Activated T-helper 2 cell treated with anti-CD3 and anti-CD28 coated beads, Interferon-gamma antibody, Interleukin-2, Interleukin-4, amounts not matched to agents 10 μg/mL and 5 μg/mL and 100 μg/mL, durations not matched to agents 14 hours and 24 hours and 36 hours (primary cell): Measurements from ENCODE around the gene NMT1. TPM values are rescaled to one million over a fixed set of nuclear protein-coding genes. Genes with fewer than 3 reads are reported as not detected.
"Not testable (repeated sequence)": the region's sequence is repeated elsewhere in the genome, so short reads cannot be mapped to it uniquely, and the experiment has no call there.

Experiments used
- DNase-seq: peaks from one replicate; pipeline ENCODE4 v3.0.0; 2021; ENCODE audit warnings: low spot score
- H3K27ac Mint-ChIP-seq: one replicate; pipeline ENCODE4 v1.8.0; 2021; ENCODE audit warnings: mixed read lengths
- H3K27me3 Mint-ChIP-seq: one replicate; pipeline ENCODE4 v1.8.0; 2021; ENCODE audit warnings: low read depth, mixed read lengths
- H3K36me3 Mint-ChIP-seq: one replicate; pipeline ENCODE4 v1.8.0; 2021; ENCODE audit warnings: low read depth, mixed read lengths
- H3K4me1 Mint-ChIP-seq: one replicate; pipeline ENCODE4 v1.8.0; 2021; ENCODE audit warnings: low read depth, mixed read lengths
- H3K4me3 Mint-ChIP-seq: one replicate; pipeline ENCODE4 v1.8.0; 2021; ENCODE audit warnings: low read depth, mild to moderate bottlenecking, moderate library complexity, mixed read lengths
- H3K9me3 Mint-ChIP-seq: one replicate; pipeline ENCODE4 v1.8.0; 2021; ENCODE audit warnings: mixed read lengths
- intact Hi-C: fragments of 100-400 bp; cut with micrococcal nuclease; formaldehyde crosslinking; loops from one replicate; pipeline ENCODE4 v1.15.1; 2023
- total RNA-seq: library from RNA; stranded (reverse); gene quantifications from 2 replicates; pipeline ENCODE4 v1.2.3, GENCODE V29; 2022

The NMT1 gene
- total RNA-seq, 1 donor from 2014 or later, result 173 TPM

DNA sequence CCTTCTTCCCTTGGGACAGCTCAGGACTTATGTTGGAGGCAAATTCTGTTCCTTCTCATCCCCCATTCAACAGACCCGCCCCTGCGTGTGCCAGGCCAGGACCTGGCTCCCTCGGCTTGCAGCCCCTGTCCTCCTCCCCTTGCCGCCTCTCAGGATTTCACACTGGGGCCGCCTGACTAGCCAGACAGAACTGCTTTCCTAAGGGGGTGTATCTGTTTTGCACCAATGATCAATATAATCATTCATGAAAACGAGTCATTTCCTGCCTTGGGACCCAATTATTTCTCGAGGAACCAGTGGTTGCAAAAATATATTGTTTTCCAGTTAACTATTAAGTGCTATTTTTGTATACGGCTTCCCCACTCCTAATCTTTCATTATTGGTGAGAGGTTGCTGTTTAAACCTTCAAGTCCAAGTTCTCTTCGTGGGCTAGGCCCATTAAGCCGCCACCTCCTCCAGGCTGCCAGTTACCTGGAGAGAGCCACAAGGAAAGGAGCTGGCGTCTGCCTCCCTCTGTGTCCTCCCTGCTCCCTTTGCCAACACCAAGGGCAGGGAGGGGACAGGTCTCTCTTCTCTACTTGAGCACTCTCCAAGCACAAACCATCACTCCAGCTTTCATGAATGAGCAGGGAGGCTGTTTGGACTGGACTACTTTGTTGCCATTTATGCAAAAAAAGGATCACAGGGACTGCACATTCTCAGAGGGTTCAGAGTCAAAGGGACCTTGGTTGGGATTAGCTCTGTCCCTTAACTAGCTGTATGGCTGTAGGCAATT lies 18.6 kb upstream of the NMT1 start:
- H3K36me3 Mint-ChIP-seq, result peaks cover 12% of the 10 kb centered on the region
- intact Hi-C loops, result no loop called here
- no peak for DNase-seq
- no peaks in the 10 kb centered on the region for H3K9me3 Mint-ChIP-seq
- no peak overlapping the region for H3K4me3 Mint-ChIP-seq
- peaks cover 30% of the 10 kb centered on the region for H3K4me1 Mint-ChIP-seq
- no peaks in the 10 kb centered on the region for H3K27me3 Mint-ChIP-seq
- no peak overlapping the region for H3K27ac Mint-ChIP-seq

DNA sequence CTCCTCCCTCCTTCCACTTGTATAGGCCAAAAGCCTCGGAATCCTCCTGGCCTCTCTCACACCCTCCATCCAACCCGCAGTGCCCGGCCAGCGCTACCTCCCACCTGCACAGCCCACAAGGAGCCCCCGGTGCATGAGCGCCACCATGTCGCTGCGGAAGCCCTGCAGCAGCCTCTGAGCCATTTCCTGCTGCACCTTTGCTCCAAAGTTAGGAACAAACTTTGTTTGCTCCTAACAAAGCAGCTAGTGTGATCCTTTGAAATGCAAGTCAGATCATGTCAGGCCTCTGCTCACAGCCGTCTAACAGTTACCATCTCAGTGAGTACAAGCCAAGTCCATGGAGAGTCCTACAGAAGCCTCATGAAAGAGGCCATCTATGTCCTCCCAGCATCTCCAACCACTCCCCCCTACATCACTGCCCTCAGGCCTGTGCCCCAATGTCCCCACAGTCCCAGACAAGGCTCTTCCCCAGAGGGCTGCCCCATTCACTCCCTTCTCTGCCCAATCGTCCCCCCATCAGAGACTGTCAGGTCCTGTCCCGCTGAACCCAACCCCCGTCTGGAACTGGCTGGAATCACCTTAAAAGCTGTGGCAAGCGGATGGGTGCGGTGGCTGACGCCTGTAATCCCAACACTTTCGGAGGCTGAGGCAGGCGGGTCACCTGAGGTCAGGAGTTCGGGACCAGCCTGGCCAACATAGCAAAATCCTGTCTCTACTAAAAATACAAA lies 17.1 kb upstream of the NMT1 start:
- Mint-ChIP-seq H3K4me1 (peaks cover 33% of the 10 kb centered on the region), H3K27ac (peak overlapping the region; percentile 38), H3K36me3 (peaks cover 14% of the 10 kb centered on the region), H3K27me3 (no peaks in the 10 kb centered on the region), H3K4me3 (no peak overlapping the region), H3K9me3 (no peaks in the 10 kb centered on the region)
- DNase-seq, result no peak
- intact Hi-C loops, result no loop called here

DNA sequence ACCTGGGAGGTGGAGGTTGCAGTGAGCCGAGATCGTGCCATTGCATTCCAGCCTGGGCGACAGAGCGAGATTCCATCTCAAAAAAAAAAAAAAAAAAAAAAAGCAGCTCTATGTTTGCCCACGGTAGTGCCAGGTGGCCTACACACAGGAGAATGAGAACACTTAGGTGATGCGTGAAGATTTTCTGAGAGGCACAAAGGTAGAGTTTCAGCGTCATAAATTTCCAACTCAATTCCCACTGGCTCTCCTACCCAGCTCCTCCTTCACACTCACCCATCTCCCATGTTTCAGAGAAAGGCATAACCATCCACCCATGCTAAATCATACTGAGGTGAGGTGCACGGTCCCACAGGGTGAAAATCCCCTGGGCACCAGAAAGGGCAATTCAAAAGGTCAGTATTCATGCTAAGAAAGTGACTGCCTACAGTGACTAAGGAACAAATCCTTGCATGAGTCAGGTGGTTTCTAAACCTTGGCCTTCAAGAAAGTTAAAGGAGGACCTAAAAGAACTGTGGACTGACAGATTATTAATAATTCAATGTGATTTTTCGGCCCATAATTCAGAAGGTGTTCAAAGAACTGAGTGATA lies 14.5 kb upstream of the NMT1 start:
- no peaks in the 10 kb centered on the region for H3K9me3 Mint-ChIP-seq
- no peak for DNase-seq
- peaks cover 38% of the 10 kb centered on the region for H3K4me1 Mint-ChIP-seq

DNA sequence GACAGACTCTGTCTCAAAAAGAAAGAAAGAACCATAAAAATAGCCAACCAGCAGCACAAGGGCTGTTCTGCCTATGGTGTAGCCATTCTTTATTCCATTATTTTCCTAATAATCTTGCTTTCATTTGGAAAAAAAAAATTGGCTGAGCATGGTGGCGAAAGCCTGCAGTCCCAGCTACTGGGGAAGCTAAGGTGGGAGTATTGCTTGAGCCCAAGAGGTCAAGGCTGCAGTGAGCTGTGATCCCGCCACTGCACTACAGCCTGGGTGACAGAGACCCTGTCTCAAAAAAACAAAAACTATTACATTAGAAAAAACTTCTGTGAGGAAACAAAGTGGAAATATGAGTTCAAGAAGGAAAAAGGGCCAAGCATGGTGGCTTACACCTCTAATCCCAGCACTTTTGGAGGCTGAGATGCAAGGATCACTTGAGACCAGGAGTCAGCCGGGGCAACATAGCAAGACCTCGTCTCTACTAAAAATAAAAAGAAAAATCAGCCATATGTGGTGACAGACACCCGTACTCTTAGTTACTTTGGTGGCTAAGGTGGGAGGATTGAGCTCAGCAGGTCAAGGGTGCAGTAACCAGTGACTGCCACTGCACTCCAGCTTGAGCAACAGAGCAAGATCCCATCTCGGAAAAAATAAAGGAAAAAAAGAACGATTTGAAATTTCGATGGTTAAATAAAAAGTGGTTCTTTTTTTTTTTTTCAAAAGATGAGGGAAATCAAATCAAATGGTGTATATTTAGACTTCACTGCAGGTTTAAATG lies 12.1 kb upstream of the NMT1 start:
- Mint-ChIP-seq H3K4me3 (peak overlapping the region; percentile 42), H3K27me3 (no peaks in the 10 kb centered on the region), H3K36me3 (peaks cover 18% of the 10 kb centered on the region), H3K4me1 (peaks cover 33% of the 10 kb centered on the region), H3K9me3 (no peaks in the 10 kb centered on the region), H3K27ac (peak overlapping the region; percentile 28)
- intact Hi-C loops, result no loop called here
- no peak for DNase-seq

More for the DNA sequence above, 14.5 kb upstream of the NMT1 start:
- Mint-ChIP-seq H3K27me3 (no peaks in the 10 kb centered on the region), H3K4me3 (no peak overlapping the region), H3K27ac (peak overlapping the region; percentile 64), H3K36me3 (peaks cover 22% of the 10 kb centered on the region)
- intact Hi-C loops, result no loop called here

DNA sequence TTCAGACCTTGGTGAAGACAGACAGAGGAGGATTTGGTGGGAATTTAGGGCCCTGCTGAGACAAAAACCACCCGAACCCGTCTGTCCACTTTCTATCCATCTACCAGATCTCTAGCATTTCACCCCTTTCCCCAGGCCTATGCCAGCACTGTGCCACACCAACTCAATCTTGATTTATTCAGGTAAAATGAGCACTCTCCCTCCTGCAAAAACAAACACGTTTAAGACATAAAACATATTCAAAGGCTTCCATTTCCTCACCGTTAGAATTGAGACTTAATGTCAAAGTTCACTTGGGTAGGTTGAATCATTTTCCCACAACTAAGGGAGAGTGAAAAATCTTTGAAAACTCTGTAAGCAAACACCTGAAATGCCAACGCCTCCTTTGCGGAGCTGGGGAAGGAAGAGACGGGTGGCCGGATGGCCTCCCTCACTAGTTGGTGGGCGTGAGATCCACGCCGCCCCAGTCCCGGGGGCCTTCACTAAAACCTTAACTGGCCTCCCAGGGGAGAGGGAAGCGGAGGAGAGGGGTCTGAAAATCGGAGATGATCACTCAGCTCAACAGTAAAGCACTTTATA lies 10.5 kb upstream of the NMT1 start:
- peak; percentile 18 for DNase-seq
- H3K9me3 Mint-ChIP-seq, result no peaks in the 10 kb centered on the region
- H3K27me3 Mint-ChIP-seq, result no peaks in the 10 kb centered on the region
- H3K4me1 Mint-ChIP-seq, result peaks cover 33% of the 10 kb centered on the region
- intact Hi-C loops, result loop anchor here (5.0 kb wide), 2 partner anchors 97 to 848 kb away; partner anchors contain the start of gene HEXIM1
- H3K4me3 Mint-ChIP-seq, result peak overlapping the region; percentile 87
- peaks cover 22% of the 10 kb centered on the region for H3K36me3 Mint-ChIP-seq
- H3K27ac Mint-ChIP-seq, result peak overlapping the region; percentile 91

DNA sequence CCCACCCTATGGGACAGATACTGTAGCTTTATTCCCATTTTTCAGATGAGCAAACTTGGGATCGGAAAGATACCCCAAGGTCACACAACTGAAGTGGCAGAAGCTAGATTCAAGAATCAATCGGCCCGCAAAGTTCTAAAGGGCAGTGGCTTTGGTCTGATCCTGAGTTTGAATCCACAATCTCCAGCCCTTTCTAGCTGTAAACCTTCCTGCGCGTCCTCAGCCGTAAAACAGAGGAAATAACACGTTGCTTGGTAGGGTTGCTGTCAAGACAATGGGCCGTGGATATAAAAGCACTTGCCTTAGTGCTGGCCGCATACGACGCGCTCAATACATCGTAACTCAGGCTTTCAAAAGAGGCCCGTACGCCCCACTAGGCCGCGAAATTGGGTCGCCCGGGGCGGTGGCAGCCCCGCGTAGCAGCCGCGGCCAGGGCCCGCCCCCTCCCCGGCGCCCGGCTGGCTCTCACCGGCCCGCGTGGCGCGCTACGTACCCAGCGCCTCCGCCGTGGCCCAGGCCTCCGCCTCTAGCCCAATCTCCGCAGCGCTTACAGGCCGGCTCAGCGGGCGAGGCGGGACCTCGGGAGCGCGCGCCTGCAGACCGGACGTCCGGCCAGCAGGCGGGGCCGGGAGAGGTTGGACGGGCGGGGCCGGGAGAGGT lies 9.9 kb upstream of the NMT1 start, which contains the start of gene DCAKD:
DCAKD (minus strand) TSS at position 573 of the 660 bp plus-strand sequence. CDS start 16,747 bp downstream, outside the sequence.
- no peaks in the 10 kb centered on the region for H3K9me3 Mint-ChIP-seq
- H3K27ac Mint-ChIP-seq, result peak within 1 kb of the TSS; percentile 91
- H3K4me1 Mint-ChIP-seq, result peaks cover 32% of the 10 kb centered on the region
- DNase-seq, result peak; percentile 91
- intact Hi-C loops, result loop anchor here (5.0 kb wide), 2 partner anchors 96 to 849 kb away; partner anchors contain the start of gene HEXIM1
- peaks cover 23% of the 10 kb centered on the region for H3K36me3 Mint-ChIP-seq
- H3K27me3 Mint-ChIP-seq, result no peaks in the 10 kb centered on the region
- peak within 1 kb of the TSS; percentile 87 for H3K4me3 Mint-ChIP-seq

DNA sequence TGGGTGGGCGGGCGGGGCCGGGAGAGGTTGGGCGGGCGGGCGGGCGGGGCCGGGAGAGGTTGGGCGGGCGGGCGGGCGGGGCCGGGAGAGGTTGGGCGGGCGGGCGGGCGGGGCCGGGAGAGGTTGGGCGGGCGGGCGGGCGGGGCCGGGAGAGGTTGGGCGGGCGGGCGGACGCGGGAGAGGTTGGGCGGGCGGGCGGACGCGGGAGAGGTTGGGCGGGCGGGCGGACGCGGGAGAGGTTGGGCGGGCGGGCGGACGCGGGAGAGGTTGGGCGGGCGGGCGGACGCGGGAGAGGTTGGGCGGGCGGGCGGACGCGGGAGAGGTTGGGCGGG lies 9.4 kb upstream of the NMT1 start:
- intact Hi-C loops, result loop anchor here (1.0 to 5.0 kb wide), 3 partner anchors 10 to 849 kb away; partner anchors contain the start of genes HEXIM1 and NMT1
- Mint-ChIP-seq H3K36me3 (peaks cover 21% of the 10 kb centered on the region), H3K4me3 (peak overlapping the region; percentile 81), H3K4me1 (peaks cover 30% of the 10 kb centered on the region)
- DNase-seq, H3K27ac Mint-ChIP-seq, H3K9me3 Mint-ChIP-seq, H3K27me3 Mint-ChIP-seq: not testable (repeated sequence)

DNA sequence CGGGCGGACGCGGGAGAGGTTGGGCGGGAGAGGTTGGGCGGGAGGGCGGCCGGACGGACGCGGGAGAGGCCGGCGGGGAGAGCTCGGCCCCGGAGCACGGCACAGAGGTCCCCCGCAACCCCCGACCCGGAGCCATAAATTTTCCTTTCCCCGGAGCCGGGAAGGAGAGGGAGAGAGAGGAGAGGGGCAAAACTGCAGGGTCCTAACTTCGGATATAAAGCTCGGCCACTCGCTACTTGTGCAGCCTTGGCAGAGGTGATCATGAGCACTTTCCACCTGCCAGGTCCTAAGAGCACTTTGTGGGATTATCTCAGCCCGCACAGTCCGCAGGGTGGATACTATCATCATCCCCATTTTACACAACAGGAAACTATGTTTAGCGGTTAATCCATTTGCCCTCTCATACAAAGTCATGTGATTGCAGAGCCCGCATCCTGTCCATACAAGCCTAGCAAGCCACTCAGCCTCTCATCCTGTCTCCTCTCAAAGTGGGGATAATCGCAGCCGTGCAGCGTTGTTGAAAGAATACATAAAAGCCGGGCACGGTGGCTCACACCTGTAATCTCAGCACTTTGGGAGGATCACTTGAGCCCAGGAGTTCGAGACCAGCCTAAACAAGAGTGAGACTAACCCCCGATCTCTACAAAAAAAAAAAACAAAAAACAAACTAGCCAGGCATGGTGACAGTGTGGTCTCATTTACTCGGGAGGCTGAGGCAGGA lies 8.9 kb upstream of the NMT1 start:
- Mint-ChIP-seq H3K27ac (peak overlapping the region; percentile 86), H3K27me3 (no peaks in the 10 kb centered on the region), H3K36me3 (peaks cover 21% of the 10 kb centered on the region), H3K9me3 (no peaks in the 10 kb centered on the region), H3K4me1 (peaks cover 25% of the 10 kb centered on the region), H3K4me3 (peak overlapping the region; percentile 81)
- intact Hi-C loops, result loop anchor here (1.0 to 5.0 kb wide), 3 partner anchors 9 to 850 kb away; partner anchors contain the start of genes HEXIM1 and NMT1
- peak; percentile 59 for DNase-seq

DNA sequence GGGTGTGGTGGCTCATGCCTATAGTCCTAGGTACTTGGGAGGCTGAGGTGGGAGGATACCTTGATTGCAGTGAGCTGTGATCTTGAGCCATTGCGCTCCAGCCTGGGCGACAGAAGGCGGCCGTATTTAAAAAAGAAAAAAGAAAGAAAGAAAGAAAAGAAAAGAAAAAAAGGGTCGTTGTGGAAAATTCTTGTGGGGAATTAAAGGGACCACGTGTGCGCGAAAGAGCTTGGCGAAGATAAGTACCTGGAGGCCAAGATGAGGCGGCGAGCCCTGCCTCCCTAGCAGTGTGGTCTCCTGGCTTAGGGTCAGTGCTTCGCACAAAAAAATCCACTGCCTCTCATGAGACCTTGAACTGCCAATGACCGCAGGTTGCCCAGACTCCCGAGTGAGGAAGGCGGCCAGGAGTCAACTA lies 728 bp upstream of the NMT1 start:
- Mint-ChIP-seq H3K4me3 (peak overlapping the region; percentile 99), H3K4me1 (peaks cover 28% of the 10 kb centered on the region), H3K36me3 (peaks cover 25% of the 10 kb centered on the region), H3K9me3 (no peaks in the 10 kb centered on the region), H3K27ac (peak overlapping the region; percentile 100), H3K27me3 (no peaks in the 10 kb centered on the region)
- intact Hi-C loops, result no loop called here
- no peak for DNase-seq

DNA sequence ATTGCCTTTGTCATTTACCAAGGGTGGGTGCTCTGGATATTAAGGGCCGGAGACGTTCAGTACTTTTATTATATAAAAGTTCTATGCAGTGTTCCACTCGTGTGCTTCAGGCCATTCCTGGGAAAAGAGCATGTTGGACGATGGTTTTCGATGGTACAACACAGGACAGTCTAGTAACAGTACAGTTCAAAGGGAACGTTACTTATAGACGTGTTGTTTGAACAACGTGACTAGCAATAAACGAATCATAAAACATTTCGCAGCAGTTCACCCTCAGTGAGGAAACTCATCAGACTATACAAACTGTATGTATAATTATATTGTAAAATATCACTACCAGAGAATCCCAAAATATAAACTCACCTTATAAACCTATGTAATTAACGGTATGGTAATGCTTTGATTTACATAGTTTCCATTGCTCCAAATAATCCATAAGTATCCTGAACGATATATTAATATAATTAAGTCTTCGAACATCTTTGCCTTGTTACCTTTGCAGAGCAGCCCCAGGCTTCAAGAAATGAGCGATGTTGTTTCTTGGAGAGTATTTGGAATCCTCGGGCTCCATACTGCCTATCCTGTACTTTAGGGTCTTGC lies 589 bp downstream of the NMT1 start:
- no peaks in the 10 kb centered on the region for H3K9me3 Mint-ChIP-seq
- intact Hi-C loops, result loop anchor here (1.0 kb wide), 1 partner anchor 9 kb away; no protein-coding TSS in a partner anchor
- H3K4me3 Mint-ChIP-seq, result peak overlapping the region; percentile 99
- H3K27ac Mint-ChIP-seq, result peak overlapping the region; percentile 100
- no peaks in the 10 kb centered on the region for H3K27me3 Mint-ChIP-seq
- H3K36me3 Mint-ChIP-seq, result peaks cover 23% of the 10 kb centered on the region
- peaks cover 25% of the 10 kb centered on the region for H3K4me1 Mint-ChIP-seq
- DNase-seq, result no peak

DNA sequence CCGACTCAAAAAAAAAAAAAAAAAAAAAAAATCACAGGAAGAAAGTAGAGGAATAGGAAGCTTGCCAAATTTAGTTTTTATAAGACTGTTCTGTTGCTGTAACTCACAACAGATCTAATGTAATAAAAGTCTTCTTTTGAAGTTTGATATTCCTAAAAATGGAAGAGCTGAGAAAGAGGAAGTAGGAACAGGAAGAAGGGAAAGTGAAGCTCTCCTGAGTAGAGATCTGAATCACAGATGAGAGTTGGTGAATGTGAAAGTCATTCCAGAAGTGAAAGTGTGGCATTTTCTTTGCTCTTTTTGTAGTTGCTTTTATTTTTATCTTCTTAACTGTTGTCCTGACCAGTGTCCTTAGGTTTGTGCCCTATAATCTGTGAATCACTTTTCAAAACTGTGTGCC lies 2.1 kb downstream of the NMT1 start:
- Mint-ChIP-seq H3K9me3 (no peaks in the 10 kb centered on the region), H3K27ac (peak overlapping the region; percentile 17), H3K4me1 (peaks cover 30% of the 10 kb centered on the region), H3K27me3 (no peaks in the 10 kb centered on the region), H3K36me3 (peaks cover 37% of the 10 kb centered on the region), H3K4me3 (peak overlapping the region; percentile 99)
- DNase-seq, result no peak
- intact Hi-C loops, result no loop called here
